ENCODE results near the gene TCTN2. TPM values are rescaled to one million over a fixed set of nuclear protein-coding genes. Genes with fewer than 3 reads are reported as not detected.

The TCTN2 gene
- total and polyA plus RNA-seq, 10 of the 15 experiments (the other 5 are each of a cell fraction or from before 2014, with no cell fraction given), result 0.55 to 5.5 (median 3.3) TPM

GRCh38 chr12:123686636-123687190 lies 15.8 kb downstream of the TCTN2 start:
- H3K4me2 ChIP-seq (ENCODE audit: control insufficient read depth, insufficient read depth), result no peak overlapping the region
- no peak overlapping the region for H3K4me3 ChIP-seq
- TF ChIP-seq CEBPZ (IDR thresholded peaks at IDR 0.05; ENCODE audit: low read depth, low read length), result no peak
- no peak for TF ChIP-seq SUPT20H (IDR thresholded peaks at IDR 0.05; ENCODE audit: borderline replicate concordance, control insufficient read depth, low read depth, low read length)
- TF ChIP-seq REST (IDR thresholded peaks at IDR 0.05; ENCODE audit: low read depth, low read length), result no peak
- TF ChIP-seq YBX1 (IDR thresholded peaks at IDR 0.05), result no peak
- TF ChIP-seq TARDBP (IDR thresholded peaks at IDR 0.05; ENCODE audit: borderline replicate concordance), result no peak
- H3K9ac ChIP-seq (ENCODE audit: control insufficient read depth, insufficient read depth, low read length), result no peak overlapping the region
- no peak overlapping the region for H2AFZ ChIP-seq (ENCODE audit: control insufficient read depth, low read depth, low read length)
- H3K9me3 ChIP-seq (replicated peaks; ENCODE audit: control insufficient read depth, insufficient read depth, low read length), result no peaks in the 10 kb centered on the region
- ChIA-PET CTCF (no interaction called here), POLR2A (interaction anchor here (0.6 kb wide), 1 partner anchor 25 kb away, joined by 4 read pairs; no protein-coding TSS in a partner anchor), SMC1A (ENCODE audit: uncharacterized antibody, unreplicated experiment) (interaction anchor here (0.7 to 1.0 kb wide), 2 partner anchors 8 to 28 kb away, joined by 3 read pairs; no protein-coding TSS in a partner anchor), RAD21 (ENCODE audit: unreplicated experiment) (no interaction called here)
- H3K36me3 ChIP-seq (ENCODE audit: control insufficient read depth in 2 of 2, insufficient read depth in 2 of 2, low read length in 1 of 2), result no peaks in the 10 kb centered on the region
- intact Hi-C loops (cut with micrococcal nuclease; ENCODE audit: unreplicated experiment) (no loop called here), in situ Hi-C loops (cut with MboI) (no loop called here)
- BruUV-seq (replicated peaks), result no TSS peak
- ATAC-seq, result no peak
- FAIRE-seq, result no peak
- peaks cover 14% of the 10 kb centered on the region for H3K4me1 ChIP-seq (ENCODE audit: control insufficient read depth, insufficient read depth, low read length)
- no peaks in the 10 kb centered on the region for H3K79me2 ChIP-seq (ENCODE audit: control insufficient read depth, insufficient read depth, low read length)
- no peak overlapping the region for H3K27ac ChIP-seq (ENCODE audit: control insufficient read depth, insufficient read depth)
- WGBS (ENCODE audit: insufficient coverage, insufficient replicate concordance, low lambda C conversion rate, missing lambda C conversion rate), result 98% methylated on average over 18 of the region's 18 CpGs
- H4K20me1 ChIP-seq (ENCODE audit: control insufficient read depth, insufficient read depth), result no peaks in the 10 kb centered on the region
- no peaks in the 10 kb centered on the region for H3K27me3 ChIP-seq (replicated peaks in 1 of 2; ENCODE audit: control insufficient read depth in 2 of 2, insufficient read depth in 2 of 2, low read length in 1 of 2)
- no peak for DNase-seq (ENCODE audit: low read depth, low spot score)
